Stimulated activated CD8-positive, alpha-beta memory T cell treated with anti-CD3 and anti-CD28 coated beads, Interleukin-12 subunit alpha, Interleukin-12 subunit beta, amount 100 ng/mL, for 24 hours (primary cell): ENCODE results near the gene ATG2A.
"Not testable (repeated sequence)": the region's sequence is repeated elsewhere in the genome, so short reads cannot be mapped to it uniquely, and the experiment has no call there.

ENCODE experiments used
- DNase-seq: peaks from one replicate; pipeline ENCODE4 v3.0.0-alpha.2; 2020; ENCODE audit errors: extremely low read depth

ATG2A gene

DNA sequence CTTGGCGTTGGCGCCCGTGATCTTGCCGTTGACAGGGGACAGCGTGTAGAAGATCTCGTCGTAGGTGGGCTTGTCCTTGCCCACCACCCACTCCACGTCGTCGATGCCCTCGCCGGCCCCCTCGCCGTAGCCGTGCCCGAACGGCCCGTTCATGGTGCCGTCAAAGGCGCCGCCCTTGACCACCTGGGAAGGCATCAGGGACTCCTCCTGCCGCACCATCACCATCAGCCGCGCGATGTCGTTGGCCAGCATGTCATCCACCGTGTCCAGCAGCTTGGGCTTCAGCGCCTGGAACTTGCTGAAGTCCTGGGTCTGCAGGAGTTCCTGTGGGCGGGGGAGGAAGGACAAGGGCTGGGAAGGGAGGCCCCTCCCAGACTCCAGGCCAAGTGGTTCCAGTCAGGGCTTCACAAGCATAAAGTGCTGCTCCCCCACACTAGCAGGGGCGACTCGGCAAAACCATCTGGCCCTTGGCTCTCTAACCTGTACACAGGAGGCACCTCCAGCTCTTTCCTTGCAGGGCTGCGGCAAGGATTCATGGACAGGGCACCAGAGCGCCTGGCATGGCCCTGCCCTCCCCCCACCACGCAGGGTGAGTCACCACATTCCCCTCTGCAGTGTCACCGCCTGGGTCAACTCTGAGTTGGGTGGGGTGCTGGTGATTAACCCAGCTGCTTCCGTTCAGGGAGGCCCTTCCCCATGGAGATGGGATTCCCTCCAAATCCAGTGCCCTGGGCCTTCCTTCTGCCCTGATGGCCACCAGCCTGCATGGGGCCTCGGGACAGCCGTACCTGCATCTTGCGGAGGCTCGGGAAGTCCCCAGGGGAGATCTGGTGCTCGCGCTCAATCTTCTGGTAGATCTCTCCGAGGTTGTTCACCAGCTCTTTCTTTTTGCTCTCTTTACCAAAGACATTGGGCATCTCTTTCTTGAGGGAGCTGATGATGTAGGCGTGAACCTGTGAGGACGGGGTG, 62.2 kb downstream of the ATG2A start:
- no peak for DNase-seq

DNA sequence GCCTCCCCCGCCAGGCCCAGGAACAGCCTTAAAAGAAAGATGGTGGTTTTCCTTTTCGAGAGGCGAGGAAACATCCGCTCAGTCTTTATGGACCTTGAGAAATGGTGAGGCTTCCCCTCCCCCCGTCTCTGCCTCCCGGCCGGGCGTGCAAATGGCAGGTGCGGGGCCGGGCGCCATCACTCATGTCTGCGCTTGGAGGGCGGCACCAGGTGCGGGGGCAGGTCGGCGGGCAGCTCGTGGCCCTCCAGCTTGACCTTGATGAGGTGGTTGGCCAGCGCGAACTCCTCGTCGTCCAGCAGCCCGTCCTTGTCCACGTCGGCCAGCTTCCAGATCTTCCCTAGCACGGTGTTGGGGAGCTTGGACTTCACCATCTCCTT, 62.9 kb downstream of the ATG2A start:
- no peak for DNase-seq

DNA sequence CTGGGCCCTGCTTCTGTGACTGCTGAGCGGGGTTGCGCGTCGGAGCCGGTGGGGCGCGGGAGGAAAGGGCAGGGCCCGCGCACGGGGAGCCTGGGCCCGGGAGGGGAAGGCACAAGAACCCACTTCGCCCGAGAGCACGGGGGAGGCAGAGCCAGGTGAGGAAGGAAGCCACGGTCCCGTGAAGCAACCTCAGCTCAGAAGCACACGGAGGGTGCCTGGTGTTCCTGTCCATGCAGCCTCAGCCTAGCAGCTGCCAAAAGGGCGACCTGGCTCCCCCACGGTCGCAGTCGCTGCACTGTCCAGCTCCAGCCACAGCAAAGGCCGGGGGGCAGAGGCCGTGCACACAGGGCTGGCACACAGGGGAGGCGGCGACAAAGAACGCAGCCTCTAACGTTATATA, 63.3 kb downstream of the ATG2A start:
- no peak for DNase-seq

DNA sequence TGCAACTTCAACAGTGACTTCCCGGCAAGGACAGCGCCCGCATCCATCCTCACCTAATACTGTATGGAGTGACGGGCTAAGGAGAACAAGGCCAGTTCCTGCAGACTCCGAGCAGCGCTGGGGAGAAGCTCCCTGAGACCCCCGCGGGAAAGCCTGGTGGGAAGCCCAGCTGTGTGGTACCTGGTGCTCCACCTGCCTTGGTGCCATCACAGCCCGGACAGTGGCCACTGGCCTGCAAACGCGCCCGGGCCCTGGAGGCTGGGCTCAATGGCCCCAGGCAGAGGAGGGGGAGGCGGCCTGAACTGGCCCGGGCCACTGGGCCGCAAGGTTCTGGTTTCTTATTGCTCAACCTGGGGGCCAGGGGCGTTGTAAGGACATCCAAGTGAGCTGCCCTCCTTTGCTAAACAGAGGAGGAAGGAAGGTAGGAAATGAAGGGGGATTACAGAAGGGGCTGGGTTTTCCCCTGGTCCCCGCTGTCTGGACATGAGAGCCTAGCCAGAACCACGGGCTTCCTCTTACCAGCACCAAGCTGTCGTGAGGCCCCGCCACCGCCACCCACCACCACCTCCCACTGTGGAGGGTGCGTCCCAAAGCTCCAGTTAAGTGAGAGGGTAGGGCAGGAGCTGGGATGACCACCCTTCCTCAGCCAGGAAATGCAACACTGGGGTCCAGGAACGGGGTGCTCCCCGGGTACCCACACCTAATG, 64.1 kb downstream of the ATG2A start:
- no peak for DNase-seq

DNA sequence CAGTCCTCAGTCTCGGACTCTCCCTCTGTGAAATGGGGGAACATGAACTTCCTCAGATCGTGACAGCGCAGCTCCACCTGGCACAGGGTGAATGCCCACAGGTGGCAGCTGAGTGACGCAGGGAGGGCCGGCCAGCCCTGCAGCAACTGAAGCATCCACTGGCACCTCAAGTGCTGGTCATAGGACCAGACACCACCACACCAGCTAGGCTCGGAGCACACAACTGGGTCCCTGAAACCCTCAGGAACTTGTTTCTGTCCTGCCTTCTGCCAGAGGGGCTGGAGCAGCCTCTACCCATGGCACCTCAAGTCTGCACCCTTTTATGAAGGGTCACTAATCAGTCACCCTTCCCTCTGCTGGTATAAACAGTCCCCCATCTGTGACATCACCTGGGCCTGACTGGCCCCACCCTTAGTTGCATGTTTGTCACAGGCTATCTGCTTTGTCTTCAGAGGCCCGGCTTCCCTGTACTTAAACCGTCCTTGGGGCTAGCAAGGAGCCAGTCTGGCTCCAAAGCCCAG, 65.1 kb downstream of the ATG2A start:
- no peak for DNase-seq

DNA sequence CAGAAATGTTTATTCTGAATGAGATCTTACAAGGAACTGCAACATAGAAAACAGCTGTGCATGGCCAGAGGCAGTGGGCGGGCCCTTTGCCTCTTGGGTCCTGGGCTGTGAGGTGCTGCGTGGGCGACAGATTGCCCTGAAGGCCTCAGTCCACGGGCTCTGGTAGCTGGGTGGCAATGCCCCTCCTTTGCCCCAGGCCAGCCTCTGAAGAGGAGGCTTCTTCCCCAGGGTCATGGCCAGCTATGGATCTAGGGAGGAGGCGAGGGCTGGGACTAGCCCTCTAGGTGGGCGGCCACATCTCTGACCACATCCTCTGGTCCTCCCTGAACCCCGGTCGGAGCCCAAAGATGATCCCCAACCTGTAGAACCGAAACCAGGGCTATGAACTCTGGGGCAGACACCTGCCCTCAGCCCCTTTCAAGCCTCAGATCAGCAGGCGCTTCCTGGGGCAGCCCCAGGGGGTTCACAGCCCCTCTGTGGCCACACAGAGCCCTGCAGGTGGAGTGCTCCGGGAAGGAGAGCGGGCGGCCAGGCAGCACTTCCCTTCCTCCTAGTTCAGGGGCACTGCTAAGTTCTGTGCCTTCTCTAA, 65.9 kb downstream of the ATG2A start:
- DNase-seq: no peak

DNA sequence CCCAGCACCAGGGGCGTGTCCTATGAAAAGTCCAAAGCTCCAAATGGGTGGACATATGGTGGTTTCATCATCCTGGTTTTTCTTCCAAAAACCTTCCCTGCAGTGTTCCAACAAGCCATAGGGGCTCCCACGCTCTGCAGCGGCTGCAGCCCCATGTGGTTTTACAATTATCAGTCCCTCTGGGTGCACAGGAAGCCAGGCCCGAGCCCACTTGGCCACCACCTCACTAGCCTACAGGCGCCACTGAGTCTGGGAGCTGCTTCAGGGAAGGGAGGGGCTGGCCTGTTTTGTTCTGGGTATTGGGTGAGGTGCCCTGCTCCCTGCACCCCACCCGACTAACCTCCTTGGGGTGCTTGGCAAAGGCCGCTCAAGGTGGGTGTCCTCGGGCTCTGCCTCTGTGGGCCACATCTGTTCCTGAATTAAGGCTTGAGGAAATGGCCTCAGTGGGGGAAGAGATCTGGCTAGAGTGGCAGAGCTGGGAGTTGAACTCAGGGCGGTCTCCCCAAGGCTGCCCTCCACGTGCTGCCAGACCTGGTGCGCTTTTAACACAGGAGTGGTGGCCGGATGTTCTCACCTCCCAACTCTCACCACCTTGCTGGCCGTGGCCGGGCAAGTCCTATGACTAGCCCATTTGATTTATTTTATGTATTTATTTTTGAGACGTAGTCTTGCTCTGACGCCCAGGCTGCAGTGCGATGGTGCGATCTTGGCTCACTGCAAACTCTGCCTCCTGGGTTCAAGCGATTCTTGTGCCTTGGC, 67.2 kb downstream of the ATG2A start:
- no peak for DNase-seq

DNA sequence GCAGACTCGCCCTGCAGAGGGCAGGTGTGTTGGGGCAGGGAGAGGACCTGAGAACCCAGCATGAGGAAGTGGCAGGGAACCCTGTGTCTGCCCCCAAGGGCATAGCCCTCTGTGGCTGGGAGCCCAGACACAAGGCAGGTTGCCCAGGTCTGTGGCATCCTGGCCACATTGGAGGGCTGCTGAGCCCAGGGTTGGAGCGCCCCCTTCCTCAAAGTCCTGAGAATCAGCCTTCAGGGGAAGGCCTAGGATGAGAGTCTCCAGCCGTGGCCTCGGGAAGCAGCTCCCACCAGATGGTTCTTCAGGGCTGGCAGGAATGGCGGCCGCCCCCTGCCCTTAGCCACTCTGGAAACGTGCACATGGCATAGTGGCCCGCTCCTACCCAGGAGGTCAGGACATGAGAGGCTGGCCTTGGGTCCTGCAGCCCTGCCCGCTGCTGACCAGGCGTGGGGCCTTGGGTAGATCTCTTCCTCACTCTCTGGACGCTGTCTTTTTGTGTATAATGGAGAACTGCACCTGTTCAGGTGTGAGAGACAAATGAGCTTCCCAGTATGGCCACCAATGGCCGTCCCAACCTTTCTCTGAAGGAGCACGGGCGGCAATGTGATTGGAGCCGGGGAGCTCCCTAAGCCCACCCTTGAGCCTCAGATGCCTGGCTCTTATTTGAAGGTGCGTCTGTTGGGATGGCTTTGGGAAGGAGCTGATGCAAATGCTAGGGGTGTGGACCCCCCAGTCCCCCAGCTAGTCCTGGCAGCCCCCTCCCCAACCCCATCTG, 68.0 kb downstream of the ATG2A start:
- DNase-seq: no peak

DNA sequence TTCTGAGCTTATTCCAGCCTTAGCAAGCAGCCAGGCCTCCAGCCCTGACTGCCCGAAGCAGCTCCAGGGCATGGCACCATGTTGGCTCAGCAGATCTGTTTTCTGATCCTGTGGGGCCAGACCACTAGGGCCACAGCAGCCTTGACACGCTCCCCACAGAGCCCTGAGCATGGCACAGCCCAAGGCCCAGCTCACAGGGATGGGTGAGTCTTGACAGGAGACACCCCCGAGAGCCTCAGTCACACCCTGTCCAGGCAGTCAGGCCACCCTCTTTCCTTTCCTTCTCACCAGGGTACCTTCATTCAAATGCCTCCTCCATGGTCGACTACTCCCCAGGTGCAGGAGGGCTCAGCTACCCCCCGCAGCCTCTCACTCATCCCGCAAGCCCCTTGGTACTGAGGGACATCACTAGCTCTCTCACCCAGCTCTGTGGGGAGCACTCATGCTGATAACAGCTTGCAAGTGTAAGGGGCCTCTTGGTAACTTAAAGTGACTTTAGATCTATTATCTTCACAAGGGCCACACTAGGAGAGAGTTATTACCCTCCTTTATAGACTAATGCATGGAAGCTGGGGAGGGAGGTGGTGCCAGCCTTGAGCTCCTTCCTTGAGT, 68.7 kb downstream of the ATG2A start:
- DNase-seq: no peak

DNA sequence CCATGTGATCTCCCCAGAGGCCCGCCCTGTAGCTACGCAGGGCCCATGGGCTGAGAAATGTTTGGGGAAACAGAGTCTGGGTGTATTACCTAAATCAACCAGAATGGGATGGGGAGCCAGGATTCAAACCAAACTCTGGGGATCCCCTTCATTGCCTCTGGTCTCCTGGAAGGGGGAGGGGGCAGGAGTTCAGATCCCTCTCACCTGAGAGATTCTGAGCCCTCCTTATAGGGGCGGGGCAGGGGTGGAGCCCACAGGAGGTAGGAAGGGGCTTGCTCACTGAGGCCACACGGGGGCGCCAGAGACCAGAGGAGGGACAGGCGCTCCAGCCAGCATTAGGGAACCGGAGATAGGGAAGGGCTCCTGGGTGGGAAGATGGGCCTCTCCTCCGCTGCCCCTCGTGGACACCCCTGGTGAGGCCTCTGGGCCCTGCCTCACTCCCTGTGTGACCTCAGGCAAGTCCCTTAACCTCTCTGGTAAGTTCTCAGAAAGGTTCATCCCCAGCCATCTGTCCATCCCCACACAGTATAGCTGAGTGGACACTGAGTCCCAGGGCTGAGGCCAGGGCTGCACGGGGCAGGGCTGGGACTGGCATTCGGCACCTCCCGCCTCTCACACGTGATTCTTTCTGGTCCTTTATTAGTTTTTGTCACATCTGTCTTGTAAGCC, 69.9 kb downstream of the ATG2A start:
- DNase-seq: peak; percentile 78

DNA sequence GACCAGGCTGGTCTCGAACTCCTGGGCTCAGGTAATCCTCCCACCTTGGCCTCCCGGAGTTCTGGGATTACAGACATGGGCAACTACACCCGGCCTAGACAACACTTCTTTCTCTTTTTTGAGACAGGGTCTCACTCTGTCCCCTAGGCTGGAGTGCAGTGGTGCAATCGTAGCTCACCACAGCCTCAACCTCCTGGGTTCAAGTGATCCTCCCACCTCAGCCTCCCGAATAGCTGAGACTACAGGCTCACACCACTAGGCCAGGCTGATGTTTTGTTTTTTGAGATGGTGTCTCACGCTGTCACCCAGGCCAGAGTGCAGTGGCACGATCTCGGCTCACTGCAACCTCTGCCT, 71.3 kb downstream of the ATG2A start:
- not testable (repeated sequence) for DNase-seq

DNA sequence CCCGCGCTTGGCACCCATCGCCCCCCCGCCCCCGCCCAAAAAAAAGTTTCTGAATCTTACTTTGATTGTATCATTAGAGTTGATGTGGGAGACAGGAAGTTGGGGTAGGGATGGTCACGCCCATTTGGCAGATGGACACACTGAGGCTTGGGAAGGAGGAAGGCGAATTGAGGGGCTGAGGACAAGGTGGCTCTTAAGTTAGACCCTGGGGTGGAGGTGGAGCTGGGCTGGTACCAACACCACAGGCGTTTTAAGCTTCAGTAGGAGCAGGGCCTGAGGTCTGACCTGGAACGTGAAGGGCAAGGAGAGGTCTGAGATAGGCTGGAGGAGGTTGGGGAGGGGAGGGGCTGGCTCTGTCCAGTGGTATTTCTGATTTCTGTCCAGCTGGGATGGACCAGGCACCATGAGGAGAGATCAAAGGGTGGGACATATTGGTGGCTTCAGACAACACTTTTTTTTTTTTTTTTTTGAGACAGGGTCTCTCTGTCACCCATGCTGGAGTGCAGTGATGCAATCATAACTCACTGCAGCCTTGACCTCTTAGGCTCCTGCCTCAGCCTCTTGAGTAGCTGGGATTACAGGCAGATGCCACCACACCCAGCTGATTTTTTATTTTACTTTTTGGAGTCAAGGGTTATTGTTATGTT, 71.8 kb downstream of the ATG2A start:
- no peak for DNase-seq
